Fibroblast of lung (primary cell): Measurements from ENCODE around the gene PVALB.

Experiments
- EZH2 ChIP-seq: IDR thresholded peaks from 2 replicates; pipeline ENCODE4 v1.5.1; 2012; ENCODE audit warnings: low read length, control low read depth, mild to moderate bottlenecking; ENCODE audit errors: missing control alignments
- TF ChIP-seq, protein P1 (sequence below), 2 donors: IDR thresholded peaks in 1 of 2; conservative IDR thresholded peaks in 1 of 2; 1 replicate in 1 of 2; 2 replicates in 1 of 2; pipeline ENCODE4 v1.5.1; 2011 to 2012; ENCODE audit warnings: low read length in 2 of 2, control low read depth in 1 of 2, inconsistent platforms in 1 of 2, low read depth in 1 of 2, mild to moderate bottlenecking in 1 of 2

DNA sequence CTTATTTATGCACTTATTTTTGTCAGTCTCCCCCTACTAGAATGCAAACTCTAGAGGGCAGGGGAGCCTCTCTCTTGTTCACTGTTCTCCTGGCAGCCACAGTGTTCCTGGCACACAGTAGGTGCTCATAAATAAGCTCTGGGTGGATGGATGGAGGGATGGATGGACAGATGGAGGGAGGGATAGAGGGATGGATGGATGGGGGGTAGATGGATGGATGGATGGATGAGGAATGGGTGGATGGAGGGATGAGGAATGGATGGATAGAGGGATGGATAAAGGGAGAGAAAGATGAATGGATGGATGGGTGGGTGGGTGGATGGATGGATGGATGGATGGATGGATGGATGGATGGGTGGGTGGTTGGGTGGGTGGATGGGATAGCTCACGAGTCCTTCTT, 13.5 kb downstream of the PVALB start:
- TF ChIP-seq, protein P1, sequence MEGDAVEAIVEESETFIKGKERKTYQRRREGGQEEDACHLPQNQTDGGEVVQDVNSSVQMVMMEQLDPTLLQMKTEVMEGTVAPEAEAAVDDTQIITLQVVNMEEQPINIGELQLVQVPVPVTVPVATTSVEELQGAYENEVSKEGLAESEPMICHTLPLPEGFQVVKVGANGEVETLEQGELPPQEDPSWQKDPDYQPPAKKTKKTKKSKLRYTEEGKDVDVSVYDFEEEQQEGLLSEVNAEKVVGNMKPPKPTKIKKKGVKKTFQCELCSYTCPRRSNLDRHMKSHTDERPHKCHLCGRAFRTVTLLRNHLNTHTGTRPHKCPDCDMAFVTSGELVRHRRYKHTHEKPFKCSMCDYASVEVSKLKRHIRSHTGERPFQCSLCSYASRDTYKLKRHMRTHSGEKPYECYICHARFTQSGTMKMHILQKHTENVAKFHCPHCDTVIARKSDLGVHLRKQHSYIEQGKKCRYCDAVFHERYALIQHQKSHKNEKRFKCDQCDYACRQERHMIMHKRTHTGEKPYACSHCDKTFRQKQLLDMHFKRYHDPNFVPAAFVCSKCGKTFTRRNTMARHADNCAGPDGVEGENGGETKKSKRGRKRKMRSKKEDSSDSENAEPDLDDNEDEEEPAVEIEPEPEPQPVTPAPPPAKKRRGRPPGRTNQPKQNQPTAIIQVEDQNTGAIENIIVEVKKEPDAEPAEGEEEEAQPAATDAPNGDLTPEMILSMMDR (conservative IDR thresholded peaks at IDR 0.05 in 1 of 2, IDR thresholded peaks at IDR 0.05 in 1 of 2; ENCODE audit: low read depth in 1 of 2, low read length in 2 of 2) = no peak
- no peak for TF ChIP-seq EZH2
